Measurements from ENCODE around the gene ARHGEF17. TPM values are rescaled to one million over a fixed set of nuclear protein-coding genes. Genes with fewer than 3 reads are reported as not detected.

ARHGEF17 gene
- total and polyA plus RNA-seq, 4 experiments from 2014 or later, result 0.23 TPM; not detected in 3

DNA sequence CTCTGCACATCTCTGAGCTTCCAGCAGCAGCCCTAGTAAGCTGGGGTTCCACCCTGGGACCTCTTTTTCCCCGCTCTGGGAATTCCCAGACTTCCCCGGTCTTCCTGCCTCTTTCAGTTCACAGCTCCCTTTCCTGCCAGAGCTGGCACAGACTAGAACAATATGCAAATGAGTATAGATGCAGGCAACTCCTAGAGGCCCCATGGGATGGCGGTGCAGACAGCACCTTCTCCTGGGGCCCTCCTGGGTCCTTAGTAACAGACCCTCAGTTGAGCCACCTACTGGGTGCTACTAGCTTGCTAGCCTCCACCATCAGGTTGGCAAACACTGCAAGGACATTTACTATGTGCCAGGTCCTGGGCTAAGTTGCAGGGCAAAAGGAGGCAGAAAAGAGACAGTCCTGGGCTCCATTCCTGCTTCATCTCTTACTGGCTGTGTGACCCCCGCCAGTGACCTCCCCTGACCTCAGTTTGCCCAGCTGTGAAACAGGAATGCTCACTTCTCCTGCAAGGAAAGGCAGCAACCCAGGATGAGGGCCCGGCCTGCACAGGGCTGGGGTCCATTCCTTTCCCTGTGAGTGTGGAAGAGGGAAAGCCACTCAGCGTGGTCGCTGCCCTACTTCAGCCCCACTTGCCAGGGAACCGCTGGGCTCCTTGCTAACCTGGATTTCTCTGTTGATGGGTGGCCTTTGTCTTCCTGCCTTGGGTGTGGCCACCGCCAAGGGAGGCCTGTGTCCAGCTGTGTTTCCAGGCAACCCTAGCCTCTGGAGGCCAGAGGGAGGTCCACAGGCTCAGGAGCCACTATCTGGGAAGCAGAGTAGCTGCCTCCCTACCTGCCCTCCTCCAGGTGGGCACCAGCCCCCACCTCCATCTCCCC is 75.4 kb downstream of the ARHGEF17 start:
- Histone ChIP-seq H3K27ac (ENCODE audit: low read depth, low read length) (no peak overlapping the region), H3K4me1 (ENCODE audit: insufficient read depth, low read length) (peaks cover 89% of the 10 kb centered on the region), H3K9me3 (ENCODE audit: control insufficient read depth in 1 of 2, low read length in 2 of 2) (no peaks in the 10 kb centered on the region), H3K36me3 (ENCODE audit: insufficient read depth, low read length) (no peaks in the 10 kb centered on the region), H3K4me3 (ENCODE audit: low read length in 2 of 2) (no peak overlapping the region), H3K27me3 (ENCODE audit: insufficient read depth, low read length) (no peaks in the 10 kb centered on the region)
- POLR2A ChIA-PET (ENCODE audit: partially characterized antibody), result interaction anchor here (2.2 kb wide), 1 partner anchor 20 kb away, joined by 6 read pairs; no protein-coding TSS in a partner anchor
- peak in 1 of 5 donors; percentile 22 for DNase-seq
- peak overlapping the region in 2 of 8 donors; percentile 36 to 65 for H3K4me3 Mint-ChIP-seq
- intact Hi-C loops (cut with micrococcal nuclease), result no loop called here
- no peaks in the 10 kb centered on the region for H3K27me3 Mint-ChIP-seq
- H3K36me3 Mint-ChIP-seq, result peaks cover 0 to 6% of the 10 kb centered on the region in 2 donors
- peaks cover 39 to 93% (median 65%) of the 10 kb centered on the region in 4 donors for H3K4me1 Mint-ChIP-seq
- CTCF ChIA-PET (ENCODE audit: partially characterized antibody), result interaction anchor here (1.4 to 16.2 kb wide), 3 partner anchors 10 to 33 kb away, joined by 4 to 319 read pairs (median 10); no protein-coding TSS in a partner anchor
- no peaks in the 10 kb centered on the region for H3K9me3 Mint-ChIP-seq
- peak overlapping the region; percentile 48 to 86 (median 75) for H3K27ac Mint-ChIP-seq

DNA sequence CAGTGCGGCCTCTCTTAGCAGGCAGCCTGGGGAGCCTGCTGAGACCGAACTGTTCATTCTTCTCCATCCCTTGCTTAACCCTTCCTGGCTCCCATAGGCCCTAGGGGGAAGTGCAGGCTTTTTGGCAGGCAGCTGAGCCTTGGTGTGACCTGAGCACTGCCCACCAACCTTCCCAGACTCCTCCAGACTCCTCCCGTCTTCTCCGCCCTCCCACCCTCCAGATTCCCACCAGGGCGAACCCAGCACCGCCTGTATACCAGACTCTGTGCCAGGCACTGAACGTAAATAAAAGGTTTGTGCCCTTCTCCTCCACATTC is 76.0 kb downstream of the ARHGEF17 start:
- no peaks in the 10 kb centered on the region for H3K9me3 Mint-ChIP-seq
- ChIA-PET CTCF (ENCODE audit: partially characterized antibody) (interaction anchor here (1.3 to 16.2 kb wide), 3 partner anchors 9 to 34 kb away, joined by 3 to 319 read pairs (median 10); no protein-coding TSS in a partner anchor), POLR2A (ENCODE audit: partially characterized antibody) (interaction anchor here (1.4 to 2.2 kb wide), 2 partner anchors 18 to 21 kb away, joined by 6 read pairs; no protein-coding TSS in a partner anchor)
- H3K27me3 ChIP-seq (ENCODE audit: insufficient read depth, low read length), result no peaks in the 10 kb centered on the region
- peaks cover 0 to 7% of the 10 kb centered on the region in 2 donors for H3K36me3 Mint-ChIP-seq
- intact Hi-C loops (cut with micrococcal nuclease), result no loop called here
- H3K4me3 ChIP-seq (ENCODE audit: low read length in 2 of 2), result no peak overlapping the region
- peak overlapping the region in 5 of 7 donors; percentile 75 to 86 (median 80) for H3K27ac Mint-ChIP-seq
- H3K9me3 ChIP-seq (ENCODE audit: control insufficient read depth in 1 of 2, low read length in 2 of 2), result no peaks in the 10 kb centered on the region
- DNase-seq, result no peak
- H3K4me1 Mint-ChIP-seq, result peaks cover 37 to 89% (median 62%) of the 10 kb centered on the region in 4 donors
- H3K4me3 Mint-ChIP-seq, result peak overlapping the region in 5 of 8 donors; percentile 15 to 66 (median 25)
- no peak overlapping the region for H3K27ac ChIP-seq (ENCODE audit: low read depth, low read length)
- no peaks in the 10 kb centered on the region for H3K36me3 ChIP-seq (ENCODE audit: insufficient read depth, low read length)
- no peaks in the 10 kb centered on the region for H3K27me3 Mint-ChIP-seq
- H3K4me1 ChIP-seq (ENCODE audit: insufficient read depth, low read length), result peaks cover 83% of the 10 kb centered on the region

- Mint-ChIP-seq H3K27ac (peak overlapping the region; percentile 13 to 86 (median 75)), H3K4me3 (peak overlapping the region in 6 of 8 donors; percentile 12 to 66 (median 52)), H3K36me3 (peaks cover 0 to 8% of the 10 kb centered on the region in 2 donors), H3K27me3 (no peaks in the 10 kb centered on the region), H3K4me1 (peaks cover 37 to 87% (median 61%) of the 10 kb centered on the region in 4 donors), H3K9me3 (no peaks in the 10 kb centered on the region)
- H3K27ac ChIP-seq (ENCODE audit: low read depth, low read length), result no peak overlapping the region
- no peaks in the 10 kb centered on the region for H3K9me3 ChIP-seq (ENCODE audit: control insufficient read depth in 1 of 2, low read length in 2 of 2)
- intact Hi-C loops (cut with micrococcal nuclease), result no loop called here
- DNase-seq, result no peak
- H3K27me3 ChIP-seq (ENCODE audit: insufficient read depth, low read length), result no peaks in the 10 kb centered on the region
- POLR2A ChIA-PET (ENCODE audit: partially characterized antibody), result interaction anchor here (1.4 to 2.2 kb wide), 2 partner anchors 18 to 21 kb away, joined by 6 read pairs; no protein-coding TSS in a partner anchor
- peaks cover 79% of the 10 kb centered on the region for H3K4me1 ChIP-seq (ENCODE audit: insufficient read depth, low read length)
- no peak overlapping the region for H3K4me3 ChIP-seq (ENCODE audit: low read length in 2 of 2)
- no peaks in the 10 kb centered on the region for H3K36me3 ChIP-seq (ENCODE audit: insufficient read depth, low read length)
- CTCF ChIA-PET (ENCODE audit: partially characterized antibody), result interaction anchor here (1.3 to 16.2 kb wide), 3 partner anchors 9 to 34 kb away, joined by 3 to 319 read pairs (median 10); no protein-coding TSS in a partner anchor
Measured at GRCh38 chr11:73384531-73384871, 76.4 kb downstream of the ARHGEF17 start.

DNA sequence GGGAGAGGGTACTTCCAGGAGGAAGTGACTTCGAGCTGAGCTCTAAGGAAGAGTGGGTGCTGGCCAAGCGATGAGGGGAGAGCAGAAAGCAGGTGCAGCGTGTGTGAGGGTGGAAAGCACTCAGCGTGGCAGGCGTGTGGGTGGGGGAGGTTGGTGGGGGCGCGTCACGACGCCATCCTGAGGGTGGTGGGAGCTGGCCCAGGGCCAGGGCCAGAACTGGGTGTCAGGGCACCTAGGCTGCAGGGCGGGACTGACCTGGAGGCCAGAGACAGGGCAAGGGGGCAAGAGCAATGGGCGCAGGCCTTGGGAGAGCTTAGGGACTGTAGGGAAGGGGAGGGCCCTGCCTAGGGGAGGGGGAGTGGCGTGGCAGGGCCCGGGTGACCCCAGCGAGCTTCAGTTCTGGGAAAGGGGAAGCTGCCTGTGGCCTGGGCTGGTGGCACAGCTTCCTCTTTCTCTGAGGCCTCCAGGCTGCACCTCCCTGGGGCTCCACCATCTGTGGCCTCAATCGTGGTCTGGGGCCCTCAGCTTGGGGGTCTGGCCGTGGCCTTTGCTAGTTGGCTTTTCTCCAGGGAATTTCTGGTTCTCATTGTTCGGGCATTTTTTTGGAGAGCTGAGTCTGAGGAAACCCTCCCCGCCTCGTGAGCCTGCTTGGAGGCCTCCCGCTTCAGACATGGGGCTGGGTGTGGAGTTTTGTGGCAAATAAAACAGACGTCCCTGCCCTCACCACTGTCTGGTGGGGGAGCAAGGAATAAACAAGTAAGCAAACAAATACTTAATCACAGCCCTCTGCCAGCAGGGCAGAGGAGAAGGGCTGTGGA is 77.0 kb downstream of the ARHGEF17 start:
- Histone ChIP-seq H3K27me3 (ENCODE audit: insufficient read depth, low read length) (no peaks in the 10 kb centered on the region), H3K4me3 (ENCODE audit: low read length in 2 of 2) (no peak overlapping the region), H3K9me3 (ENCODE audit: control insufficient read depth in 1 of 2, low read length in 2 of 2) (no peaks in the 10 kb centered on the region), H3K4me1 (ENCODE audit: insufficient read depth, low read length) (peaks cover 73% of the 10 kb centered on the region), H3K36me3 (ENCODE audit: insufficient read depth, low read length) (no peaks in the 10 kb centered on the region), H3K27ac (ENCODE audit: low read depth, low read length) (peak overlapping the region; percentile 29)
- DNase-seq, result peak in 3 of 5 donors; percentile 26 to 45 (median 36)
- H3K4me3 Mint-ChIP-seq, result peak overlapping the region in 7 of 8 donors; percentile 9 to 67 (median 45)
- peak overlapping the region; percentile 69 to 89 (median 80) for H3K27ac Mint-ChIP-seq
- intact Hi-C loops (cut with micrococcal nuclease), result no loop called here
- peaks cover 38 to 87% (median 58%) of the 10 kb centered on the region in 4 donors for H3K4me1 Mint-ChIP-seq
- POLR2A ChIA-PET (ENCODE audit: partially characterized antibody), result interaction anchor here (1.4 to 2.2 kb wide), 2 partner anchors 19 to 22 kb away, joined by 6 read pairs; no protein-coding TSS in a partner anchor
- CTCF ChIA-PET (ENCODE audit: partially characterized antibody), result interaction anchor here (0.8 to 16.2 kb wide), 6 partner anchors 8 to 78 kb away, joined by 3 to 319 read pairs (median 3); partner anchors contain the start of gene RELT
- H3K27me3 Mint-ChIP-seq, result no peaks in the 10 kb centered on the region
- peaks cover 0 to 10% of the 10 kb centered on the region in 2 donors for H3K36me3 Mint-ChIP-seq
- H3K9me3 Mint-ChIP-seq, result no peaks in the 10 kb centered on the region

- ChIA-PET POLR2A (ENCODE audit: partially characterized antibody) (no interaction called here), CTCF (ENCODE audit: partially characterized antibody) (interaction anchor here (16.2 kb wide), 1 partner anchor 36 kb away, joined by 319 read pairs; no protein-coding TSS in a partner anchor)
- peak in 1 of 5 donors; percentile 5 for DNase-seq
- intact Hi-C loops (cut with micrococcal nuclease), result no loop called here
- Mint-ChIP-seq H3K36me3 (peaks cover 0 to 11% of the 10 kb centered on the region in 2 donors), H3K4me3 (peak overlapping the region in 3 of 8 donors; percentile 13 to 67 (median 32)), H3K4me1 (peaks cover 38 to 78% (median 55%) of the 10 kb centered on the region in 4 donors), H3K9me3 (no peaks in the 10 kb centered on the region), H3K27me3 (no peaks in the 10 kb centered on the region), H3K27ac (peak overlapping the region in 6 of 7 donors; percentile 72 to 89 (median 80))
- H3K9me3 ChIP-seq (ENCODE audit: control insufficient read depth in 1 of 2, low read length in 2 of 2), result no peaks in the 10 kb centered on the region
- H3K4me3 ChIP-seq (ENCODE audit: low read length in 2 of 2), result no peak overlapping the region
- no peak overlapping the region for H3K27ac ChIP-seq (ENCODE audit: low read depth, low read length)
- no peaks in the 10 kb centered on the region for H3K27me3 ChIP-seq (ENCODE audit: insufficient read depth, low read length)
- peaks cover 64% of the 10 kb centered on the region for H3K4me1 ChIP-seq (ENCODE audit: insufficient read depth, low read length)
- no peaks in the 10 kb centered on the region for H3K36me3 ChIP-seq (ENCODE audit: insufficient read depth, low read length)
Measured at GRCh38 chr11:73386016-73386415, 77.9 kb downstream of the ARHGEF17 start.

DNA sequence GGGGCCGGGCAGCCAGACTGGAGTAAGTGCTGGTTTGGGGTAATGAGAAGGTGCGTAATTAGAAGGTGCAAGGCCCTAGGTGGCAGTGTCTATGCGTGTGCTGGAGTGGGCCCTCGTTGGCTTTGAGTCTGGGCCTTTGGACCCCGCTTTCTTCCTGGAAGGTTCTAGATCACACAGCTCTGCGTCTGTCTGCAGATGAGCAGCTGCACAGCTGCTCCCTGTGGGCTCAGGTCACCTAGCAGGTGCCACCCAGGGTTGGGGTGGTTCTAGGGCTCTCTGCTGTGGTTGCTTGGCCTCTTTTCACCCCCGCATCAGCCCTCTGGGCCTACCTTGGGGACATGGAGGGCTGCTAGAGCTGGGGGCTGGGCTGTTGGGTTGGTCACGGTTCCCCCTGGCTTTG is 78.5 kb downstream of the ARHGEF17 start:
- H3K4me1 ChIP-seq (ENCODE audit: insufficient read depth, low read length), result peaks cover 60% of the 10 kb centered on the region
- no peak overlapping the region for H3K4me3 ChIP-seq (ENCODE audit: low read length in 2 of 2)
- Mint-ChIP-seq H3K4me3 (peak overlapping the region in 2 of 8 donors; percentile 20 to 25), H3K9me3 (no peaks in the 10 kb centered on the region), H3K36me3 (peaks cover 0 to 16% of the 10 kb centered on the region in 2 donors), H3K27ac (peak overlapping the region; percentile 57 to 92 (median 78)), H3K4me1 (peaks cover 35 to 75% (median 53%) of the 10 kb centered on the region in 4 donors), H3K27me3 (no peaks in the 10 kb centered on the region)
- intact Hi-C loops (cut with micrococcal nuclease), result no loop called here
- DNase-seq, result peak in 1 of 5 donors; percentile 17
- CTCF ChIA-PET (ENCODE audit: partially characterized antibody), result interaction anchor here (16.2 kb wide), 1 partner anchor 36 kb away, joined by 319 read pairs; no protein-coding TSS in a partner anchor
- POLR2A ChIA-PET (ENCODE audit: partially characterized antibody), result interaction anchor here (0.6 kb wide), 1 partner anchor 1857 kb away, joined by 3 read pairs; no protein-coding TSS in a partner anchor
- H3K9me3 ChIP-seq (ENCODE audit: control insufficient read depth in 1 of 2, low read length in 2 of 2), result no peaks in the 10 kb centered on the region
- H3K27me3 ChIP-seq (ENCODE audit: insufficient read depth, low read length), result no peaks in the 10 kb centered on the region
- H3K36me3 ChIP-seq (ENCODE audit: insufficient read depth, low read length), result no peaks in the 10 kb centered on the region
- no peak overlapping the region for H3K27ac ChIP-seq (ENCODE audit: low read depth, low read length)
